ENCODE results near the gene RPF1.
"Not testable (repeated sequence)": the region's sequence is repeated elsewhere in the genome, so short reads cannot be mapped to it uniquely, and the experiment has no call there.

The RPF1 gene

GRCh38 chr1:84493747-84494146, 14.7 kb downstream of the RPF1 start:
- DNase-seq: no peak

GRCh38 chr1:84496498-84496897, 17.4 kb downstream of the RPF1 start:
- no peak for DNase-seq

GRCh38 chr1:84497631-84498275, 18.7 kb downstream of the RPF1 start:
- DNase-seq: no peak

GRCh38 chr1:84502927-84503326, 23.9 kb downstream of the RPF1 start:
- DNase-seq: no peak

- DNase-seq: no peak
Observed at GRCh38 chr1:84504580-84505492, 25.8 kb downstream of the RPF1 start.

GRCh38 chr1:84505493-84506001, 26.5 kb downstream of the RPF1 start:
- no peak for DNase-seq

- peak; percentile 98 for DNase-seq
Observed at GRCh38 chr1:84506002-84506728, 27.1 kb downstream of the RPF1 start, which contains the start of the genes GNG5 and SPATA1. TSS of gene GNG5 (minus strand) at chr1:84506581. CDS start at chr1:84506091, 490 bp downstream. TSS of gene SPATA1 (plus strand) at chr1:84506386. CDS start at chr1:84516360, 9,974 bp downstream.

GRCh38 chr1:84506729-84507453, 27.8 kb downstream of the RPF1 start:
- no peak for DNase-seq

GRCh38 chr1:84507887-84508286, 28.8 kb downstream of the RPF1 start:
- DNase-seq: not testable (repeated sequence)

GRCh38 chr1:84508510-84508909, 29.4 kb downstream of the RPF1 start:
- DNase-seq: no peak

GRCh38 chr1:84509029-84509428, 30.0 kb downstream of the RPF1 start:
- DNase-seq: no peak

- no peak for DNase-seq
Observed at GRCh38 chr1:84510165-84510564, 31.1 kb downstream of the RPF1 start.

GRCh38 chr1:84510668-84511067, 31.6 kb downstream of the RPF1 start:
- DNase-seq: no peak

- no peak for DNase-seq
Observed at GRCh38 chr1:84524590-84524989, 45.5 kb downstream of the RPF1 start.

GRCh38 chr1:84525779-84526178, 46.7 kb downstream of the RPF1 start:
- DNase-seq: no peak

GRCh38 chr1:84538599-84538998, 59.5 kb downstream of the RPF1 start:
- DNase-seq: no peak

GRCh38 chr1:84539972-84540371, 60.9 kb downstream of the RPF1 start:
- DNase-seq: no peak

- no peak for DNase-seq
Observed at GRCh38 chr1:84540759-84541158, 61.7 kb downstream of the RPF1 start.

- no peak for DNase-seq
Observed at GRCh38 chr1:84541679-84542078, 62.6 kb downstream of the RPF1 start.
